ENCODE data around the gene EYS. TPM values are rescaled to one million over a fixed set of nuclear protein-coding genes. Genes with fewer than 3 reads are reported as not detected.

Gene EYS
- total RNA-seq, 6 experiments from 2014 or later = 0.18 TPM; not detected in 5

DNA sequence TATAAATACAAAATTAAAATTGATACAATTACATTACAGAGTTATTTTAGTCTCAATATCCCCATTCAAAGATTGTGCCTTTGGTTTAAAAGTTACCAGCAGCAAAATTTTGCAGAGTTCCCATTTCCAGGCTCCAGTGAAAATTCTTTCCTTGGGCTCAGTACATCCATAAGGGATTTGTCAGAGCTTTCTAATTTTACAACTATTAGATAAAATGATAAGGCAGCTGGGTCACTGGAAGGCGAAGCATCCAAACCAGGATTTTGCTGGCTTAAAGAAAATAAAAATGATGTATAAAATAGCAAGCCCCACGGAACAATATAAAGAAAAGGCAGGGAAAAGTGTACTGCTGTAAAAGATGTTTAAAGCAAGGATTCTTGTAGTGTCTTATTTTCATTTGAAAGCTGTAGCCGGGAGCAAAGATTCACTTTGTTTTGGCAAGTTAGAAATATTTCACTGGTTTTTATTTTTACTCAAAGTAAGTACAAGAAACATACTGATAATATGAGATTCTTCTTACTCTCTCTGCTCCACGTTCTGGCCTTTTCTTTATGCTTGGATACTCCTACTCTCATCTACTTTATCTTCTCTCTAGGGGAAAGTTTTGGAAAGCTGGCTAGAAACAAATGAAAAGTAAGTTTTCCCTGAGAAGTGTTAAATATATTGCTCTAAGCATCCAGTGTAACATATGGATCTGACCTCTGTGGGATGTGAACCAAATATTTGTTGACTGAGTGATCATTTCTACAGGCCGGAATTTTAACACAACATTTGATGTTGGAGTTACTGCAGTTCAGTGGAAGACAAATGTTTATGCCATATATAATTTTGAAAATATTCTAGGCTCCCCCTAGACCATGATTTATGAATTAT, 1583.0 kb downstream of the EYS start:
- Mint-ChIP-seq H3K4me1 (ENCODE audit: low read depth) (no peaks in the 10 kb centered on the region), H3K9me3 (peaks cover 18% of the 10 kb centered on the region), H3K4me3 (no peak overlapping the region), H3K36me3 (ENCODE audit: low read depth) (no peaks in the 10 kb centered on the region), H3K27ac (no peak overlapping the region), H3K27me3 (ENCODE audit: insufficient read depth) (no peaks in the 10 kb centered on the region)
- DNase-seq = no peak
- TF ChIP-seq CTCF (IDR thresholded peaks at IDR 0.05) = no peak

- DNase-seq = no peak
- Mint-ChIP-seq H3K4me1 (ENCODE audit: low read depth) (no peaks in the 10 kb centered on the region), H3K36me3 (ENCODE audit: low read depth) (no peaks in the 10 kb centered on the region), H3K9me3 (peaks cover 22% of the 10 kb centered on the region), H3K4me3 (no peak overlapping the region), H3K27ac (no peak overlapping the region), H3K27me3 (ENCODE audit: insufficient read depth) (no peaks in the 10 kb centered on the region)
- TF ChIP-seq CTCF (IDR thresholded peaks at IDR 0.05) = no peak
Measured at GRCh38 chr6:64122712-64123375, 1584.2 kb downstream of the EYS start.

DNA sequence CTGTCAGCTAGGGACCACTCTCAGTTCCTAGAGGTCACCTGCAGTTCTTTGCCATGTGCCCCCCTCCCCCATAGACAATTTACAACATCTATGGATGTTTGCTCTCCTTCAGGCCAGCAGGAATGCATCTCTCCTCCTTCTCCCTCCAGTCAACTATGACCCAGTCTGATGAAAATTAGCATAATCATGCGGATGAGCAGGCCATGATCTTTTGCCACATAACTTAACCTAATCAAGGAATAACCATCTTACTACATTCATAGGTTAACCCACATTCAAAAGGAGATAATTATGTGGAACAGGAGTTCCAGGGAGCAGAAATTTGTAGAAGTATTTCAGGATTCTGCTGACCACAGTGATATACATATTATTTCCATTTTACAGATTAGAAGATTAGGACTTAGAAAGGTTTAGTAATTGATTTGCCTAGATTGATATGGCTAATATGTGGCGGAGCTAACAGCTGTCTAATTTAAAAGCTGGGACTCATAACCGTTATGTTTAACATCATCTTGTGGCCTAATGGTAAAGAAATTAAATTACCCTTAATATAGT, 1585.9 kb downstream of the EYS start:
- Mint-ChIP-seq H3K27me3 (ENCODE audit: insufficient read depth) (no peaks in the 10 kb centered on the region; the same call in 1 of the 2 replicates), H3K9me3 (peaks cover 26% of the 10 kb centered on the region), H3K4me3 (no peak overlapping the region), H3K36me3 (ENCODE audit: low read depth) (no peaks in the 10 kb centered on the region), H3K4me1 (ENCODE audit: low read depth) (no peaks in the 10 kb centered on the region), H3K27ac (no peak overlapping the region)
- no peak for DNase-seq
- TF ChIP-seq CTCF (IDR thresholded peaks at IDR 0.05) = no peak

DNA sequence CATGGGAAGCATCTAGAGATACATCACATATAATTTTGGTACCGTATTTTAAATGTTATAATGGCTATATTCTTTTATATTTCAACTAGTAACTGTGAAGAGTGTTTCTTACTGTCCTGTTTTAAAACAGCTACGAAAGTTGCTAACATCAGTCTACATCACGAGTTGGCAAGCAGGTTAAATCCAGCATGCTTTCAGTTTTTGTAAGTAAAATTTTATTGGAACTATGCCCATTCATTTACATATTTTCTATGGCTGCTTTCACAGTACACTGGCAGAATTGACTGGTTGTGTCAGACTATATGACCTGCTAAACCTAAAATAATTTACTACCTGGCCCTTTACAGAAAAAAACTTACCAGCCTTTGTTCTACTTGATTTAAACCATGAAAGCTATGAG, 1593.3 kb downstream of the EYS start:
- no peaks in the 10 kb centered on the region for H3K4me1 Mint-ChIP-seq (ENCODE audit: low read depth)
- no peaks in the 10 kb centered on the region for H3K36me3 Mint-ChIP-seq (ENCODE audit: low read depth)
- no peak overlapping the region for H3K4me3 Mint-ChIP-seq
- DNase-seq = no peak
- H3K27ac Mint-ChIP-seq = no peak overlapping the region
- H3K27me3 Mint-ChIP-seq (ENCODE audit: insufficient read depth) = no peaks in the 10 kb centered on the region; the same call in none of the 2 replicates
- H3K9me3 Mint-ChIP-seq = peaks cover 20% of the 10 kb centered on the region
- TF ChIP-seq CTCF (IDR thresholded peaks at IDR 0.05) = no peak

- TF ChIP-seq CTCF (IDR thresholded peaks at IDR 0.05) = no peak
- Mint-ChIP-seq H3K4me3 (no peak overlapping the region), H3K36me3 (ENCODE audit: low read depth) (no peaks in the 10 kb centered on the region), H3K27me3 (ENCODE audit: insufficient read depth) (no peaks in the 10 kb centered on the region), H3K9me3 (peaks cover 12% of the 10 kb centered on the region; the same call in 1 of the 2 replicates), H3K4me1 (ENCODE audit: low read depth) (no peaks in the 10 kb centered on the region), H3K27ac (no peak overlapping the region)
- no peak for DNase-seq
Measured at GRCh38 chr6:64104051-64104450, 1603.0 kb downstream of the EYS start.

Data from HFFc6 (cell line).